Stimulated activated CD4-positive, alpha-beta T cell treated with anti-CD3 and anti-CD28 coated beads, Interleukin-1b, Interleukin-23, amount 100 ng/mL, for 48 hours (primary cell): Measurements from ENCODE around the gene ERC1.

ENCODE experiments used
- DNase-seq: peaks from one replicate; pipeline ENCODE4 v3.0.0-alpha.2; 2020

The ERC1 gene

DNA sequence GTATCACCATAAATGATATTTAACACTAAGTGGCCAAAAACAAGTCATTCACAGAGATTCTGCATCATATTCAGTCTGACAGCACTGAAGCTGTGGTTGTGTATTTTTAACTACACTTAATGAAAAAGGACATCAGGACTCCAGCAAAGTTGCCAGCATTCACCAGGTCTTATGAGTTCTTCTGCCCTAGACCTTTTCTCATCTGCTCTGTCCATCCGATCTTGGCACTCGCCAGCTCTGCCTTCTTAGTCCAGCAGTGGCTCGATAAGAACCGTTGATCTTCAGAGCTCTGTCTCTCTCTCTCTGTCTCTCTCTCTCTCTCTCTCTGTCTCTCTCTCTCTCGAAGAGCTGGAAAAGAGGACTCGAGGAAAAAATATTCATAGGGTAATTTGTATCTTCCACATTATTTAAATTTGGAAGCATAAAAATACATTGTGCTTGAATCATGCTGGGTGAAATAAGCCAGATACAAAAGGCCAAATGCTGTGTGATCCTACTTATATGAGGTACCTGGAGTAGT is 371.2 kb downstream of the ERC1 start:
- no peak for DNase-seq

GRCh38 chr12:1365703-1366102 is 374.7 kb downstream of the ERC1 start:
- DNase-seq = no peak

DNA sequence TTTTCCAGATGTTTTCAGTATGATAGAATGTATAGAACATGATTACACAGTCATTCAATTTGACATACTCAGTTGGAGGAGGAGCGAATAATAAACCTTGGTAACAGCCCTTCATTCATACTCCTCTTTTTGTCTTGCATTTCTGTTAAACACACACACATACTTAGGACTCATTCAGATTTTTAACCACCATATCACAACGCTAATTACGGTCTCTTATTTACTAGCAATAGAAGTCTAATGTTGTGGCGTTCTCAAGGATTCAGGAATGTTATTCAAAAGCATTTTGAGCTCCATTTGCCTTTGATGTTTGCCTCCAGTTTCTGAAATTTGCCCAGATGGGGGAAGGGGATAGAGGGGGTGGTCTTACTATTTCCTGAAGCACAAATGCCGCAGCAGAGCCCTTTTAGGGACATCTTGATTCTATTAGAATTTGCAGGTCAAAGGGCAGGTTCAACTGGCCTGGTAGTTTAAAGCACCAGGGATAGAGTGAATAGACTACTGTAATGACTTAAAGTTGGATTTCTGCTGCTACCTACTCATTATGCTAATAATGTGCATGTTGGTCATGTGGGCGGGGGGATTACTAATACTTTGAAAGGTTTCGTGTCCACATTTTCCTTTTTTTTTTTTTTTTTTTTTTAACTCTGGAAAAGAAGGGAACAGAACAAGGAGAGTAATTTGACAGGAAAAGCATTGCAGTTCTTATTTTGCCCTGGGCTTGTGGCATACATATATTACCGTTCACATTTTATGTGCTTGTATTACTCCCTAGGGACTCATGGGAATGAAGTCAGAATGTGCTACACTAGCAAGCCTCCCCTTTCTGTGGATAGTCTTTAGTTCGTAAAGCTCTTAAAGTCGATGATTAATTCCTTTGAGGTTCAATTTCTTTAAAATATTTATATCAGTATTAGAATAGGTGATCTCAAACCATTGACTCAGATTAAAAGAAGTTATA is 376.6 kb downstream of the ERC1 start:
- no peak for DNase-seq

GRCh38 chr12:1369460-1369859 is 378.4 kb downstream of the ERC1 start:
- DNase-seq = no peak

GRCh38 chr12:1369938-1370500 is 379.0 kb downstream of the ERC1 start:
- no peak for DNase-seq

DNA sequence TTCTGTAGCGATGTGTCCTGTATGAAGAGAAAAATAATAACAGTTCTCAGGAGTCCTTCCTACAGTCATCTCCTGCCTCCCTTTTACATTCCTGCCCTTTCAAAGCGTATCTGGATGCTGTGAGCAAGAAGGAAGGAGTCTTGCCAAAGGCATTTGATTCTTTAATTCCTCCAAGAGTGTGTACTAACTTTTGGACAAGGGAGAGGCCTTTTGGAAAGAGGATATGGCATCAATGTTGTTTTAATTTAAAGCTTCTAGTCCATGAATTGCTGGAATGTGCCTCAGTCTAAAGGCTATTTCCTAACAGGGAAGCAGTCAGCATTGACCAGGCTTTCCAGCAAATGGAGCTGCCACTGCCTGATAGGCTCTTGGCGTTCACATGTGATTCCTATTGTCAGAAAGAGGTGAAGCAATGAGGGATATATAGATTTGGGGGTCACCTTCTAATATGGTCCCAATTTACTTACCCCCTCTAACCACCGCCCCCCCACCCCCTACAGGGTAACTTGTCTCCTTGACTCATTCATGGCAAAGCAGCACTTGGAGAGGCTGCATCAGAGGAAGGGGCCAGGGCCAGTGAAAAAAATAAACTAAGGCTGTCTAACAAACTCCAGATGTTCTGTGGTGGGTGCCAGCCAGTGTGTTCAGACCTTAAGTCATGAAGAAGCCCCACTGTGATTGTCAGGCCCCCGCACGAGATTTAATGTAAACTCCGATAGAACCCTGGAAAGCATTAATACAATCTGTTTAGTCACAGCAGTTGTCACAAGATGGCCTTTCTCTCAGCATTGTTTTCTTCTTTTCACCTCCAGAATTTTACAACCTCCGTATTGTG is 383.1 kb downstream of the ERC1 start:
- no peak for DNase-seq

GRCh38 chr12:1375323-1375722 is 384.3 kb downstream of the ERC1 start:
- no peak for DNase-seq

DNA sequence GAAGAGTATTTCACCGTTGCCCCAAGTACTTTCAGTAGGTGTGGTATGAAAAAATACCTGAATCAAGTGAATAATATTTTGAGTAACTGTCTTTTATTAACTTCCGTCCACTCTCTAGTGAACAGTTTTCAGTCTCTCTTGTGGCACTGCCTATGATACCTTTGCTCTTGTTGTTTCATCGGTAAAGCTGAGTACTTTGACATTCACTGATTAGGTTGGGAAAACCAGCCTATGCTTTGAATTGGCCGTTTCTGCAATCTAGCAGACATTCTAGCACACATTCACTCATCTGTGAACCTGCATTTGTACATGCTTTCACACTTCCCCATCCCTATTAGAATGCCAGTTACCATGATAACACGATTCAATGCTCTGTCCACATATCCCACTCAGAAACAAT is 386.1 kb downstream of the ERC1 start:
- DNase-seq = no peak

DNA sequence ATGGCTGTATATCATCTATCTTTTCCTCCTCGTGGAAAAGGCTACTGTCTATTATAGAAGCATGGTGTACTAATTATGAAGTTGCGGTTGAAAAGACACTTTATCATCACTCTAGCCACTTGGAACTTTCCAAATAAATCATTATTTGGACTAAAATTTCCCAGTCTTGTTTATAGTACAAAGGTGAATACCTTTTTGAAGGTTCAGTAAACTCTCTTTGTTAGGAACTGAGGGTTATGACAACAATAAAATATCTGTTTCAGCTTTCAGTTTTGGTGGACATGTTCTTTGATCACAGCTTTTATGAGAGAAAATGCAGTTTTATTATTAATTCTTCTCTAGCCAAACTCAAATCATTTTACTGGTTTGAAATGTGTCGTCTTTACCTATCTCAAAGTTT is 386.7 kb downstream of the ERC1 start:
- no peak for DNase-seq

DNA sequence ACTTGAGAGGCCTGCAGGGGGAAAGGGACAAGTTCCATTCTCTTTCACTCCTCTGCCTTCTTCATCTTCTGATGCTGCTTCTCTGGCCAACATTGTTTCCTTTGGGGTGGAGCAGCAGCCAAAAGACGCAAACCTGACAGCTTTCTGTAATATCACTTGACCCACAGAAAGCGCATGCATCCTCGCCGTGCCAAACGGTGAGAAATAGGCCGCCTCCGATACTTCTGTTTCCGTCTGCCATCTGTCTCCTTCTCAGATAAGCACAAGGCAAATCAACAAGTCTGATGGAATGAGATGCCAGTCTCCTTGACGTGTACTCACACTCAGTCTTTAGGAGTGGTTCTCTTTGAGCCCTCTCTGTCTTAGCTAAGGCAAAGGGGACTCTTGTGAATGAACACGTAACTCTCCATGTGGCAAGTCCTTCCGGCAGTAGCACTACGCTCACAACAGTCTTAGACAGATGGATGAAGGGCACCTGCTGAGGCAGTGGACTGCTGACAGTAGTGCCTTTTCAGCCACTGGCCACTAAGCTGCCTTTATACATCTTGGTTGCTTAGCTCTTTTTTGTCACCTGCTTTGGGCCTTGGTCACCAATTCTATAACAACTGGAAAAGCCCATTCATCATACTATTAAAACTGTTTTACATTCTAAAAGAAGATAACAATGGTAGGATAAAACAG is 389.3 kb downstream of the ERC1 start:
- no peak for DNase-seq

- no peak for DNase-seq
Observed at GRCh38 chr12:1382151-1382550, 391.1 kb downstream of the ERC1 start.

- DNase-seq = no peak
Observed at GRCh38 chr12:1382826-1383225, 391.8 kb downstream of the ERC1 start.

GRCh38 chr12:1383758-1384157 is 392.7 kb downstream of the ERC1 start:
- no peak for DNase-seq

- no peak for DNase-seq
Observed at GRCh38 chr12:1384910-1385309, 393.9 kb downstream of the ERC1 start.

GRCh38 chr12:1391722-1392121 is 400.7 kb downstream of the ERC1 start:
- DNase-seq = no peak

- DNase-seq = no peak
Observed at GRCh38 chr12:1395421-1395955, 404.5 kb downstream of the ERC1 start.

DNA sequence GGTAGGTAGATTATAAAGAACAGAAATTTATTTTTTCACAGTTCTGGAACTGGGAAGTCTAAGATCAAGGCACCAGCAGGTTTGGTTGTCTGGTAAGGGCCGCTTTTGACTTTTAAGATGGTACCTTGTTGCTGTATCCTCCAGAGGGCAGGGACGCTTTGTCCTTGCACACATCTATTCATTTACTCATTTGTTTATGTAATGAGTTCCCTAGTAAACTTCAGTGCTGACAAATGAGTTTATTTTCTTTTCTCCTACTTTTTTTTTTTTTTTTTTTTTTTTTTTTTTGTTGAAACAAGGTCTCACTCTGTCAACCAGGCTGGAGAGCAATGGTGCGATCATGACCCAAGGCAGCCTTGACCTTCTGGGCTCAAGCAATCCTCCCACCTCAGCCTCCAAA is 407.6 kb downstream of the ERC1 start:
- DNase-seq = no peak

GRCh38 chr12:1401891-1402290 is 410.9 kb downstream of the ERC1 start:
- no peak for DNase-seq

GRCh38 chr12:1403417-1403816 is 412.4 kb downstream of the ERC1 start:
- no peak for DNase-seq

DNA sequence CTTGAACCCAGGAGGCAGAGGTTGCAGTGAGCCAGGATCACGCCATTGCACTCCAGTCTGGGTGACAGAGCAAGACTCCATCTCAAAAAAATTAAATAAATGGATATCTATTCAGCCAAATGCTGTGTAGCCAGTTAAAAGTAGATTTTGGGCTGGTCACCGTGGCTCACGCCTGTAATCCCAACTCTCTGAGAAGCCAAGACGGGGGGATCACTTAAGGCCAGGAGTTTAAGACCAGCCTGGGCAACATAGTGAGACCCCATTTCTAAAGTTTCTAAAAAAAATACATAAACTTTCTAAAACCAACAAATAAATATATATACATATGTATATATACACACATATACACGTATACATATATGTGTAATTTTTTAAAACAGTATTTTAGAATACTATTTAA is 414.6 kb downstream of the ERC1 start:
- DNase-seq = no peak

DNA sequence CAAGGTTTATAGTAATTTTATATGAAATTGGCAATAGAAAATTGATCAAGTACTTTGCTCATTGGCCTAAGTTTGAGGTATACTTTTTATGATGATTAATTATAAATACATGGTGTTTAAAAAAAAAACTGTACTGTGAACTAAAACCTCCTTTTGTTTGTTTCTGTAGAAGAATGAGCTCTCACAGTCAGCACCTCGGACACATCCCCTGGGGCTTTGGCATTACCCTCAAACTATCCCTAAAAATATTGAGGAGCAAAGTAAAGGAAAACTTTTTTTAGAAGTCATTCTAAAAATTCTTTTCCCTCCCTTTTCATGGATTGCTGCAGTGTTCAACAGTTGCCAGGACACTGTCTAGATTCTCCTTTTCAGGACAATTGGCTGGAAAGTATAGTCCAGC is 419.8 kb downstream of the ERC1 start:
- no peak for DNase-seq

GRCh38 chr12:1413930-1414329 is 422.9 kb downstream of the ERC1 start:
- no peak for DNase-seq

DNA sequence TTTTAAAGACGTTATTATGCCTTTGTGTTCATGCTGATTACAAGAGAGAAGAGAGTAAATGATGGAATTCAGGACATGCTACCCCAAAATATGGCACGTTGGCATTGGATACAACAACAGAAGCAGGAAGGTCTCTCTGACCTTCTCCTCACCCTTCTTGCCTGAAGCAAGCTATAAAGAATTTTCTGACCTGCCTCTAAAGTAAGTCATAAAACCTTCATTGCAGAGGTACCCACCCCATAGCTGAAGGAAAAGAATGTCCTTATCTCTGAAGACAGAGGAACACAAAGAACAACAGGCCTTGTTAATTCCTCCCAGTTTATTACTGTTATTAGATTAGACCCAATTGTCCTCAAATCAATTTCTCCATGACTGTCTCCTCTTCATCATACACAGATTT is 427.1 kb downstream of the ERC1 start:
- no peak for DNase-seq
